Activated CD4-positive, alpha-beta T cell treated with anti-CD3 and anti-CD28 coated beads, Interleukin-2, amount 10 ng/mL, durations not matched to agents 7 days and 5 days (primary cell): ENCODE measurements around the gene TUBGCP3. TPM values are rescaled to one million over a fixed set of nuclear protein-coding genes. Genes with fewer than 3 reads are reported as not detected.

Experiments
- CTCF ChIA-PET: fragments of 350-600 bp; sonication (Branson Sonifier 250); formaldehyde crosslinking; loops from one replicate; lab custom pipeline; 2021; ENCODE audit warnings: antibody characterized with exemption; lab: Charles Lee
- POLR2A ChIA-PET: fragments of 350-600 bp; sonication (Branson Sonifier 250); formaldehyde crosslinking; loops from one replicate; lab custom pipeline; 2021; ENCODE audit warnings: antibody characterized with exemption; lab: Charles Lee
- DNase-seq: peaks from one replicate; pipeline ENCODE4 v3.0.0-alpha.2; 2020
- H3K27ac Mint-ChIP-seq: one replicate; pipeline ENCODE4 v1.8.0; 2021; ENCODE audit warnings: mild to moderate bottlenecking, moderate library complexity, mixed read lengths
- H3K27me3 Mint-ChIP-seq: one replicate; pipeline ENCODE4 v1.8.0; 2021; ENCODE audit warnings: mixed read lengths
- H3K36me3 Mint-ChIP-seq: one replicate; pipeline ENCODE4 v1.8.0; 2021; ENCODE audit warnings: low read depth, mixed read lengths
- H3K4me1 Mint-ChIP-seq: one replicate; pipeline ENCODE4 v1.8.0; 2021; ENCODE audit warnings: mixed read lengths
- H3K4me3 Mint-ChIP-seq: one replicate; pipeline ENCODE4 v1.8.0; 2021; ENCODE audit warnings: mild to moderate bottlenecking, moderate library complexity, mixed read lengths
- H3K9me3 Mint-ChIP-seq: one replicate; pipeline ENCODE4 v1.8.0; 2021; ENCODE audit warnings: mixed read lengths
- total RNA-seq, 2 experiments: library from RNA; stranded (reverse); gene quantifications; one replicate each; pipeline ENCODE4 v1.2.3, GENCODE V29; 2021

Gene TUBGCP3
- total RNA-seq, 2 experiments from 2014 or later, result 59.7 to 67.7 TPM

- Mint-ChIP-seq H3K27me3 (no peaks in the 10 kb centered on the region), H3K27ac (no peak overlapping the region), H3K4me3 (no peak overlapping the region), H3K4me1 (peaks cover 52% of the 10 kb centered on the region), H3K36me3 (peaks cover 48% of the 10 kb centered on the region), H3K9me3 (no peaks in the 10 kb centered on the region)
- DNase-seq, result no peak
- POLR2A ChIA-PET, result no interaction called here
- CTCF ChIA-PET, result no interaction called here
Observed at GRCh38 chr13:112583592-112584277, 4.2 kb downstream of the TUBGCP3 start.

- Mint-ChIP-seq H3K36me3 (peaks cover 46% of the 10 kb centered on the region), H3K9me3 (peaks cover 3% of the 10 kb centered on the region), H3K4me3 (no peak overlapping the region), H3K27ac (no peak overlapping the region), H3K27me3 (no peaks in the 10 kb centered on the region), H3K4me1 (peaks cover 46% of the 10 kb centered on the region)
- no peak for DNase-seq
- ChIA-PET POLR2A (no interaction called here), CTCF (no interaction called here)
Observed at GRCh38 chr13:112582263-112582662, 5.7 kb downstream of the TUBGCP3 start.

DNA sequence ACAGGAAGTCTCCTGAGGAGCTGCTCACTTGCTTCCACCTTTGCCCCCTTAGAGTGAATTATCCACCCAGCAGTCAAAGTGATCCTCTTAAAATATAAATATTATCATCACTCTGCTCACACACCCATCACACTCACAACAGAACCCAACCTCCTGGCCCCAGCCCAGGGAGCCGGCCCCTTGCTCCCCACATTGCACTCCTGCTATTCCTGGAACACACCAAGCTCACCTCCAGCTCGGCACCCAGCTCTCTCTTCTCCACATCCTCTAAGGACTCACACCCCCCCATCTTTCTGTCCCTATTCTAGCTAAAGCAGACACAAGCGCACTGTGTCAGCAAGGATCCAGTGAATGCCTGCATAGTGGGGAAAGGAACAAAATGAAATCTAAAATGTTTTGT is 7.0 kb downstream of the TUBGCP3 start:
- Mint-ChIP-seq H3K36me3 (peaks cover 45% of the 10 kb centered on the region), H3K9me3 (peaks cover 5% of the 10 kb centered on the region), H3K27me3 (no peaks in the 10 kb centered on the region), H3K4me1 (peaks cover 39% of the 10 kb centered on the region), H3K27ac (no peak overlapping the region), H3K4me3 (no peak overlapping the region)
- POLR2A ChIA-PET, result no interaction called here
- CTCF ChIA-PET, result interaction anchor here (0.7 kb wide), 1 partner anchor 12 kb away, joined by 3 read pairs; no protein-coding TSS in a partner anchor
- DNase-seq, result no peak

DNA sequence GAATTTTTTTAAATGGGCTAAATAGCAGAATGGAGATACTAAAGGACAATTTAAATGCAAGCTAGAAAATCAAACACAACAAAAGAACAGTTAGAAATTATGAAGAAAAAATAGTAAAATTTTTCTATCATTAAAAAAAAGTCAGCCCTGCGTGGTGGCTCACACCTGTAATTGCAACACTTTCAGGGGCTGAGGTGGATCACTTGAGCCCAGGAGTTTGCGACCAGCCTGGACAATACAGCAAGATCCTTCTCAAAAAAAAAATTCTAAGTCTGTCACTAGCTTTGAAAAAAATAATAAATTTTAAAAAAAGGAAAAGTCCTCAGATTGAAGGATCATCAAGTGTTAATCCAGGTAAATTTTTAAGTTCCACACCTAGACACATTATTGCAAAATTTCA is 7.7 kb downstream of the TUBGCP3 start:
- Mint-ChIP-seq H3K9me3 (peaks cover 5% of the 10 kb centered on the region), H3K27me3 (no peaks in the 10 kb centered on the region), H3K4me3 (no peak overlapping the region), H3K27ac (no peak overlapping the region), H3K36me3 (peaks cover 51% of the 10 kb centered on the region), H3K4me1 (peaks cover 44% of the 10 kb centered on the region)
- no peak for DNase-seq
- ChIA-PET CTCF (interaction anchor here (0.7 kb wide), 1 partner anchor 11 kb away, joined by 3 read pairs; no protein-coding TSS in a partner anchor), POLR2A (no interaction called here)

GRCh38 chr13:112579310-112579843 is 8.6 kb downstream of the TUBGCP3 start:
- Mint-ChIP-seq H3K4me1 (peaks cover 49% of the 10 kb centered on the region), H3K36me3 (peaks cover 51% of the 10 kb centered on the region), H3K4me3 (no peak overlapping the region), H3K27me3 (no peaks in the 10 kb centered on the region), H3K9me3 (peaks cover 5% of the 10 kb centered on the region), H3K27ac (no peak overlapping the region)
- POLR2A ChIA-PET, result no interaction called here
- no peak for DNase-seq
- CTCF ChIA-PET, result no interaction called here

DNA sequence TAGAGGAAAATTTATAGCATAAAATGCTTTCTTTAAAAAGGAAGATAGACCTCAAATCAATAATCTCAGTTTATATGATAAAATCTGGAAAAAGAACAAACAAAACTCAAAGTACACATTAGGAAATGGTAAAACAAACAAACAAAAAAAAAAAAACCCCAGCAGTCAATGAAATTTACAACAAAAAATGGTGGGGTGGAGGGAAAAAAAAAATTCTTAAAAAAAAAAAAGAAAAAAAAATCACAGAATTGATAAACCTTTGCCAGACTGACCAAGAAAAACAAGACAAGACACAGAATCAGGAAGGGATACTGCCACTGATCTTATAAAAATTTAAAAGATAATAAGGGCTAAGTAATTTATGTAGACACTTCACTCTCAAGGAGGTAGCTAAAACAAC is 11.2 kb downstream of the TUBGCP3 start:
- peaks cover 5% of the 10 kb centered on the region for H3K9me3 Mint-ChIP-seq
- peaks cover 40% of the 10 kb centered on the region for H3K4me1 Mint-ChIP-seq
- no peak for DNase-seq
- ChIA-PET POLR2A (no interaction called here), CTCF (no interaction called here)
- H3K4me3 Mint-ChIP-seq, result no peak overlapping the region
- H3K36me3 Mint-ChIP-seq, result peaks cover 37% of the 10 kb centered on the region
- no peak overlapping the region for H3K27ac Mint-ChIP-seq
- H3K27me3 Mint-ChIP-seq, result no peaks in the 10 kb centered on the region

- DNase-seq, result no peak
- H3K27me3 Mint-ChIP-seq, result no peaks in the 10 kb centered on the region
- H3K9me3 Mint-ChIP-seq, result peaks cover 5% of the 10 kb centered on the region
- H3K4me1 Mint-ChIP-seq, result peaks cover 40% of the 10 kb centered on the region
- H3K4me3 Mint-ChIP-seq, result no peak overlapping the region
- POLR2A ChIA-PET, result no interaction called here
- H3K36me3 Mint-ChIP-seq, result peaks cover 34% of the 10 kb centered on the region
- H3K27ac Mint-ChIP-seq, result no peak overlapping the region
- CTCF ChIA-PET, result no interaction called here
Observed at GRCh38 chr13:112576191-112576590, 11.8 kb downstream of the TUBGCP3 start.

DNA sequence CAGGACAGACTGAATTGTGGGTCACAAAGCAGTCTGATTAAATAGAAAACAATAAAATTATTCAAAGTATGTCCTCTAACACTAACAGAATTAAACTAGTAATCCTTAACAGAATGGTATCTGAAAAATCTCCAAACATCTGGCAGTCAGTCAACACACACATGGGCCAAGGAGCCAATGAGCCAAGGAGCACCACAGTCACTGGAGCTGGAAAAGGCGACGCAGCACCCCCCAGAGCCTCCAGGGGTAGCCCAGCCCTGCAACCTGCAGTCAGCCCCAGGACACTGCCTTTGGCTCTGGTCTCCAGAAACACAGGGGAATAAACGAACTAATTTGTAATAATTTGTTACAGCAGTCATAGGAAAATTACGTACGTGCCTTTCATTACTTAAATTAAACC is 12.3 kb downstream of the TUBGCP3 start:
- peaks cover 39% of the 10 kb centered on the region for H3K4me1 Mint-ChIP-seq

DNA sequence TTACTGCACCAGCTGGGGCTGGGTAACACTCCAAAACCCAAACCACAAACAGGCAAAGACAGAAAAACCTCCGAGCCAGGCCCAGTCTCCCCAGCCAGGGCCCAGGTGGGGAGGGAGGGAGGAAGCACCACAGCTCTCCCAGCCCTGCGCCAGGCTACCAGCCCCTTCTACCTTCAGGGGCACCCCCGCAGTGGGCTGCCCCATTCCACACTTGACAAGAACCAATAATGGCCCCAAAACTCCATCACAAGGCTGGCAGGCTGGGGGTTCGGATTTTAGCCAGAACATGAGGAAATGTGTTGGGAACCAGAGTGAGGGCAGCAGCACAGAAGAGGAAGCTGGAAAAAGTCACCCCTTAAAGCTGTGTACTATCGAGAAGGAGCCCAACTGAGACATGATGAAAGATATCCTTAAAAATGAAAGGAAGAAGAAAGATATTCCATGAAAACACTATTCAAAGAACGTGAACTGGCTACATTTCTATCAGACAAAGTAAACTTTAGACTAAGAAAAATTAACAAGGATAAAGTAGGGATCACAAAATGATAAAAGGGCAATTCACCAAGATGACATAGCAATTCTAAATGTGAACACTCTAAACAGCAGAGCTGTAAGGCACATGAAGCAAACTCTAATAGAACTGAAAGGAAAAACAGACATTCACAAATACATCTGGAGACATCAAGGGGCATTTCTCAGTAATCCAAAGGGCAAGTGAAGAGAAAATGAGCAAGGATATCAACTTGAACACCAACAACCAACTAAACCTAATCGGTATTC is 12.9 kb downstream of the TUBGCP3 start:
- CTCF ChIA-PET, result no interaction called here
- peak overlapping the region; percentile 4 for H3K27ac Mint-ChIP-seq
- H3K27me3 Mint-ChIP-seq, result no peaks in the 10 kb centered on the region
- DNase-seq, result no peak
- H3K4me3 Mint-ChIP-seq, result no peak overlapping the region
- peaks cover 39% of the 10 kb centered on the region for H3K4me1 Mint-ChIP-seq
- POLR2A ChIA-PET, result no interaction called here
- H3K9me3 Mint-ChIP-seq, result peaks cover 5% of the 10 kb centered on the region
- H3K36me3 Mint-ChIP-seq, result peaks cover 30% of the 10 kb centered on the region

More for the DNA sequence above, 12.3 kb downstream of the TUBGCP3 start:
- H3K27me3 Mint-ChIP-seq, result no peaks in the 10 kb centered on the region
- H3K9me3 Mint-ChIP-seq, result peaks cover 5% of the 10 kb centered on the region
- CTCF ChIA-PET, result no interaction called here
- no peak for DNase-seq
- H3K36me3 Mint-ChIP-seq, result peaks cover 33% of the 10 kb centered on the region
- POLR2A ChIA-PET, result no interaction called here
- no peak overlapping the region for H3K4me3 Mint-ChIP-seq
- H3K27ac Mint-ChIP-seq, result peak overlapping the region; percentile 31

- ChIA-PET CTCF (interaction anchor here (0.7 to 1.3 kb wide), 3 partner anchors 12 to 300 kb away, joined by 3 to 4 read pairs (median 3); no protein-coding TSS in a partner anchor), POLR2A (no interaction called here)
Observed at GRCh38 chr13:112574416-112574815, 13.5 kb downstream of the TUBGCP3 start.

GRCh38 chr13:112573710-112574109 is 14.2 kb downstream of the TUBGCP3 start:
- peaks cover 34% of the 10 kb centered on the region for H3K4me1 Mint-ChIP-seq
- H3K27ac Mint-ChIP-seq, result no peak overlapping the region

More at GRCh38 chr13:112574416-112574815, 13.5 kb downstream of the TUBGCP3 start:
- no peak for DNase-seq
- H3K27me3 Mint-ChIP-seq, result no peaks in the 10 kb centered on the region
- H3K4me1 Mint-ChIP-seq, result peaks cover 34% of the 10 kb centered on the region
- peaks cover 25% of the 10 kb centered on the region for H3K36me3 Mint-ChIP-seq
- H3K9me3 Mint-ChIP-seq, result peaks cover 5% of the 10 kb centered on the region
- H3K27ac Mint-ChIP-seq, result no peak overlapping the region
- H3K4me3 Mint-ChIP-seq, result no peak overlapping the region

DNA sequence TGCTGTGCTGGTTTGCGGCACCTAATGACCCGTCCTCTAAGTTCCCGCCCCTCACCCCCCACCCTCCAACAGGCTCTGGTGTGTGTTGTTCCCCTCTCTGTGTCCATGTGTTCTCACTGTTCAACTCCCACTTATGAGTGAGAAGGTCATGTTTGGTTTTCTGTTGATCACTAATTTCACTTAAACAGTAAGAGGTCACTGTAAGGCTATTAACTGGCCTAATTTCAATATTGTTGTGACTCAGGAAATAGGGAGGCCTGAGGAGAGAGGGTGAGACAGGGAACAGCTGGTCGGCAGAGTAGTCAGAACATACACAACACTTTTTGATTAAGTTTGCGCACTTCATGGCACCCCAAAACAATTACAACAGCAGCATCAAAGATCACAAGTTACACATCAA is 15.6 kb downstream of the TUBGCP3 start:
- ChIA-PET CTCF (no interaction called here), POLR2A (no interaction called here)
- H3K4me1 Mint-ChIP-seq, result peaks cover 32% of the 10 kb centered on the region
- DNase-seq, result no peak
- no peaks in the 10 kb centered on the region for H3K27me3 Mint-ChIP-seq
- peaks cover 26% of the 10 kb centered on the region for H3K36me3 Mint-ChIP-seq
- no peak overlapping the region for H3K4me3 Mint-ChIP-seq
- H3K9me3 Mint-ChIP-seq, result peaks cover 3% of the 10 kb centered on the region
- H3K27ac Mint-ChIP-seq, result no peak overlapping the region

More at GRCh38 chr13:112573710-112574109, 14.2 kb downstream of the TUBGCP3 start:
- ChIA-PET POLR2A (interaction anchor here (0.6 kb wide), 1 partner anchor 68 kb away, joined by 4 read pairs; no protein-coding TSS in a partner anchor), CTCF (interaction anchor here (0.7 to 1.3 kb wide), 3 partner anchors 11 to 60 kb away, joined by 3 read pairs; no protein-coding TSS in a partner anchor)
- DNase-seq, result no peak
- peaks cover 25% of the 10 kb centered on the region for H3K36me3 Mint-ChIP-seq
- H3K4me3 Mint-ChIP-seq, result no peak overlapping the region
- H3K27me3 Mint-ChIP-seq, result no peaks in the 10 kb centered on the region
- H3K9me3 Mint-ChIP-seq, result peaks cover 5% of the 10 kb centered on the region

DNA sequence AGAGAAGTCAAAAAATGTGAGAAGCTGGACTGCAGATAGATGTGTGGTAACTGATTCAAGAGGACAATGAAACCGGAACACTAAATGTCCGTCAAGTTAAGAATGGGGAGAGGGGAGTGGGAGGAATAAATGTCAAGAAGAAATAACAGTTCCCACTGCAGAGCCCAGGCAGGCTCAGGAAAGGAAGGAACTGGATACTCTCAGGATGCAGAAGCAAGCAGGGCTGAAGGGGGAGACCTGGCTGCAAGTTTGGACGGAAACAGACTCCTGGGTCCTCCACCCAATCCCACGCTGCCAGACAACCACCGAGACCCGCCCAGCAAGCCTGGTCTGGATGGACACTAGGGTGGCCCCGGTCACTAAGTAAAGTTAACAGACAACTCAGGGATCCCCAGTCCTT is 18.1 kb downstream of the TUBGCP3 start:
- no peaks in the 10 kb centered on the region for H3K27me3 Mint-ChIP-seq
- no peak overlapping the region for H3K4me3 Mint-ChIP-seq
- H3K9me3 Mint-ChIP-seq, result no peaks in the 10 kb centered on the region
- no peak overlapping the region for H3K27ac Mint-ChIP-seq
- no peak for DNase-seq
- ChIA-PET CTCF (no interaction called here), POLR2A (no interaction called here)
- H3K4me1 Mint-ChIP-seq, result peaks cover 17% of the 10 kb centered on the region
- H3K36me3 Mint-ChIP-seq, result peaks cover 17% of the 10 kb centered on the region
